ENCODE data around the gene EMX2.

Gene EMX2

GRCh38 chr10:117542706-117543224 is at the start of gene EMX2:
Gene EMX2, plus strand, starts transcription at chr10:117542746. Its CDS starts 522 bp downstream, at chr10:117543268.
- Histone ChIP-seq H3K36me3 (replicated peaks) (no peaks in the 10 kb centered on the region), H3K27ac (no peak within 1 kb of the TSS), H3K4me3 (ENCODE audit: low read depth, low read length) (peak within 1 kb of the TSS; percentile 47), H3K27me3 (replicated peaks) (peaks cover 58% of the 10 kb centered on the region)
- in situ Hi-C loops (cut with HindIII; ENCODE audit: low pct_ligation_motif_present, low sequenced_read_pairs): no loop called here
- no peak for TF ChIP-seq CTCF (IDR thresholded peaks at IDR 0.05; ENCODE audit: low read depth, low read length, missing control alignments)
- DNase-seq: no peak

GRCh38 chr10:117496031-117496430 is 46.5 kb upstream of the EMX2 start:
- in situ Hi-C loops (cut with HindIII; ENCODE audit: low pct_ligation_motif_present, low sequenced_read_pairs): no loop called here
- DNase-seq: no peak
- Histone ChIP-seq H3K36me3 (replicated peaks) (no peaks in the 10 kb centered on the region), H3K27ac (no peak overlapping the region), H3K27me3 (replicated peaks) (no peaks in the 10 kb centered on the region), H3K4me3 (ENCODE audit: low read depth, low read length) (no peak overlapping the region)
- no peak for TF ChIP-seq CTCF (IDR thresholded peaks at IDR 0.05; ENCODE audit: low read depth, low read length, missing control alignments)

- Histone ChIP-seq H3K4me3 (ENCODE audit: low read depth, low read length) (no peak overlapping the region), H3K36me3 (replicated peaks) (no peaks in the 10 kb centered on the region), H3K27me3 (replicated peaks) (no peaks in the 10 kb centered on the region), H3K27ac (no peak overlapping the region)
- peak; percentile 97 for TF ChIP-seq CTCF (IDR thresholded peaks at IDR 0.05; ENCODE audit: low read depth, low read length, missing control alignments)
- in situ Hi-C loops (cut with HindIII; ENCODE audit: low pct_ligation_motif_present, low sequenced_read_pairs): no loop called here
- DNase-seq: peak; percentile 81
These were observed 45.9 kb upstream of the EMX2 start for GRCh38 chr10:117496616-117497028.

GRCh38 chr10:117497736-117498135 is 44.8 kb upstream of the EMX2 start:
- Histone ChIP-seq H3K4me3 (ENCODE audit: low read depth, low read length) (no peak overlapping the region), H3K27ac (no peak overlapping the region), H3K27me3 (replicated peaks) (no peaks in the 10 kb centered on the region), H3K36me3 (replicated peaks) (no peaks in the 10 kb centered on the region)
- TF ChIP-seq CTCF (IDR thresholded peaks at IDR 0.05; ENCODE audit: low read depth, low read length, missing control alignments): no peak
- in situ Hi-C loops (cut with HindIII; ENCODE audit: low pct_ligation_motif_present, low sequenced_read_pairs): no loop called here
- DNase-seq: no peak

GRCh38 chr10:117499248-117500105 is 43.1 kb upstream of the EMX2 start:
- in situ Hi-C loops (cut with HindIII; ENCODE audit: low pct_ligation_motif_present, low sequenced_read_pairs): no loop called here
- DNase-seq: no peak
- Histone ChIP-seq H3K27ac (no peak overlapping the region), H3K4me3 (ENCODE audit: low read depth, low read length) (no peak overlapping the region), H3K27me3 (replicated peaks) (no peaks in the 10 kb centered on the region), H3K36me3 (replicated peaks) (no peaks in the 10 kb centered on the region)
- TF ChIP-seq CTCF (IDR thresholded peaks at IDR 0.05; ENCODE audit: low read depth, low read length, missing control alignments): no peak
